Body of pancreas (tissue), 4 donors: ENCODE results near the gene FUT9.

Source experiments
- POLR2A ChIP-seq, 3 donors: fragments of 450-650 bp; IDR thresholded peaks; one replicate each; pipeline ENCODE4 v1.6.1; 2016; ENCODE audit warnings: antibody characterized with exemption in 3 of 3, mild to moderate bottlenecking in 2 of 3
- TF ChIP-seq, protein P1 (sequence below), 7 experiments: fragments of 450-650 bp in 4 of 7; fragments of 200-600 bp in 3 of 7; sonication (generic) in 3 of 7; IDR thresholded peaks; one replicate each; pipeline ENCODE4 v1.5.1; 2016 to 2019; ENCODE audit warnings: antibody characterized with exemption in 7 of 7

DNA sequence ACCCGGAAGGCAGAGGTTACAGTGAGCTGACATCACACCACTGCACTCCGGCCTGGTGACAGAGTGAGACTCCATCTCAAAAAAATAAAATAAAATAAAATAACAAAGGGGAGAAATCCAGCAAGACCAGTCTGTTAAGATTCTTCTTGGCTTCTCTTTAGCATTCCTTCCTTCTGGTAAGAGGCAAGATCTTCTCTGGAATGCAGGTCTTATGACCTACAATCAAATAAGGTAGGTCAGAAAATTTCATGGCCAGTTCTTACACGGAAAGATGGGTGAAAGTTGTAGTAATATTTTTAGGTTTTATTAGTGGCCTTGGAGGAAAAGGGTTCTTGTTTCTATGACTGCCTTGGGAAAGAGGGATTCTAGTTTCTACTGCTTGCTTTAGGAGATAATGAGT lies 180.9 kb downstream of the FUT9 start:
- TF ChIP-seq, protein P1, sequence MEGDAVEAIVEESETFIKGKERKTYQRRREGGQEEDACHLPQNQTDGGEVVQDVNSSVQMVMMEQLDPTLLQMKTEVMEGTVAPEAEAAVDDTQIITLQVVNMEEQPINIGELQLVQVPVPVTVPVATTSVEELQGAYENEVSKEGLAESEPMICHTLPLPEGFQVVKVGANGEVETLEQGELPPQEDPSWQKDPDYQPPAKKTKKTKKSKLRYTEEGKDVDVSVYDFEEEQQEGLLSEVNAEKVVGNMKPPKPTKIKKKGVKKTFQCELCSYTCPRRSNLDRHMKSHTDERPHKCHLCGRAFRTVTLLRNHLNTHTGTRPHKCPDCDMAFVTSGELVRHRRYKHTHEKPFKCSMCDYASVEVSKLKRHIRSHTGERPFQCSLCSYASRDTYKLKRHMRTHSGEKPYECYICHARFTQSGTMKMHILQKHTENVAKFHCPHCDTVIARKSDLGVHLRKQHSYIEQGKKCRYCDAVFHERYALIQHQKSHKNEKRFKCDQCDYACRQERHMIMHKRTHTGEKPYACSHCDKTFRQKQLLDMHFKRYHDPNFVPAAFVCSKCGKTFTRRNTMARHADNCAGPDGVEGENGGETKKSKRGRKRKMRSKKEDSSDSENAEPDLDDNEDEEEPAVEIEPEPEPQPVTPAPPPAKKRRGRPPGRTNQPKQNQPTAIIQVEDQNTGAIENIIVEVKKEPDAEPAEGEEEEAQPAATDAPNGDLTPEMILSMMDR (IDR thresholded peaks at IDR 0.05): no peak
- no peak for TF ChIP-seq POLR2A (IDR thresholded peaks at IDR 0.05)
